Measurements from ENCODE around the gene WSCD2. TPM values are rescaled to one million over a fixed set of nuclear protein-coding genes. Genes with fewer than 3 reads are reported as not detected.
A peak's percentile ranks its signal among the peaks of the same experiment; 100 is the strongest.

The WSCD2 gene
- total and polyA plus RNA-seq, 2 donors (not counting 3 experiments of a cell fraction or from before 2014, with no cell fraction given), result not detected

DNA sequence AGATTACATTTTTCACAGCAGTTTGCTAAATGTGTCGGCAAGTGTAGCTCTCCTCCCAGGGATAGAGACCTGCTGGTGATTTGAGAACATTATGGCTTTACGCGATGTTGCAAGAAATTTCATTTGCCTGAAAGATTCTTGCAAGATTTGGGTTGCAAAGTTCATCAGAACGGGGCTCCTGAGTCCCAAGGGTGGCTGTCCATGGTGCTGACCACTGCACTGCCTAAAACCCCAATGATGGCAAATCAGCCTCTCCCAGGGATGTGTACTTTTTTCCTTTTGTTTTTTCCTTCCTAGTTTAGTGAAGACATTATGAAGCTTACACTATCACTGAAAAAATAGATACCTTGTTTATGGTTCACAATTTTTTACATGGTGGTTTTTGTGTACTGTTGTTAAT is 85.4 kb downstream of the WSCD2 start:
- intact Hi-C loops (cut with micrococcal nuclease) (no loop called here), dilution Hi-C loops (cut with MboI; ENCODE audit: extremely low pct_ligation_motif_present, low sequenced_read_pairs) (no loop called here)
- Histone ChIP-seq H3K27me3 (ENCODE audit: control insufficient read depth in 2 of 2, insufficient read depth in 2 of 2, low read length in 2 of 2) (no peaks in the 10 kb centered on the region), H3K9me1 (replicated peaks; ENCODE audit: control insufficient read depth, extremely low read depth, insufficient read depth, low read length) (no peaks in the 10 kb centered on the region), H3K4me3 (replicated peaks in 1 of 3; ENCODE audit: insufficient read depth in 1 of 3, low read depth in 1 of 3, low read length in 3 of 3) (no peak overlapping the region), H3K4me2 (ENCODE audit: insufficient read depth, low read length) (no peak overlapping the region), H3K4me1 (ENCODE audit: control insufficient read depth, extremely low read depth, insufficient read depth, low read length) (no peaks in the 10 kb centered on the region), H3K36me3 (ENCODE audit: control insufficient read depth in 2 of 2, extremely low read depth in 1 of 2, insufficient read depth in 2 of 2, low read length in 2 of 2) (no peaks in the 10 kb centered on the region), H3K9ac (replicated peaks; ENCODE audit: extremely low read depth, insufficient read depth, low read length) (no peak overlapping the region), H4K20me1 (replicated peaks; ENCODE audit: control insufficient read depth, extremely low read depth, insufficient read depth, low read length) (no peaks in the 10 kb centered on the region), H3K27ac (ENCODE audit: insufficient read depth, low read depth, low read length) (no peak overlapping the region), H2AFZ (ENCODE audit: low read depth, low read length) (no peak overlapping the region), H3K9me3 (replicated peaks; ENCODE audit: control insufficient read depth, insufficient read depth, low read length) (no peaks in the 10 kb centered on the region), H3K79me2 (ENCODE audit: control insufficient read depth, insufficient read depth, low read length) (no peaks in the 10 kb centered on the region)
- POLR2A ChIA-PET, result no interaction called here
- no peak for TF ChIP-seq POLR2AphosphoS5 (IDR thresholded peaks at IDR 0.05; ENCODE audit: insufficient read depth, low read depth, low read length)
- TF ChIP-seq GATA2 (IDR thresholded peaks at IDR 0.05; ENCODE audit: insufficient read depth, insufficient read length, low read depth, low read length), result no peak
- no peak for TF ChIP-seq MYC (IDR thresholded peaks at IDR 0.05; ENCODE audit: low read depth, low read length)
- TF ChIP-seq FOS (IDR thresholded peaks at IDR 0.05; ENCODE audit: borderline replicate concordance, insufficient read depth, low read length), result no peak
- no peak for TF ChIP-seq POLR2A (IDR thresholded peaks at IDR 0.05; ENCODE audit: low read depth, low read length)
- TF ChIP-seq, protein P1, sequence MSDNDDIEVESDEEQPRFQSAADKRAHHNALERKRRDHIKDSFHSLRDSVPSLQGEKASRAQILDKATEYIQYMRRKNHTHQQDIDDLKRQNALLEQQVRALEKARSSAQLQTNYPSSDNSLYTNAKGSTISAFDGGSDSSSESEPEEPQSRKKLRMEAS (IDR thresholded peaks at IDR 0.05; ENCODE audit: insufficient read depth, insufficient read length), result no peak
- TF ChIP-seq JUN (IDR thresholded peaks at IDR 0.05; ENCODE audit: borderline replicate concordance, insufficient read depth, insufficient read length, low read depth), result no peak
- no peak for TF ChIP-seq EZH2 (IDR thresholded peaks at IDR 0.05; ENCODE audit: borderline replicate concordance, low read depth, low read length, severe bottlenecking)
- TF ChIP-seq, protein P2, sequence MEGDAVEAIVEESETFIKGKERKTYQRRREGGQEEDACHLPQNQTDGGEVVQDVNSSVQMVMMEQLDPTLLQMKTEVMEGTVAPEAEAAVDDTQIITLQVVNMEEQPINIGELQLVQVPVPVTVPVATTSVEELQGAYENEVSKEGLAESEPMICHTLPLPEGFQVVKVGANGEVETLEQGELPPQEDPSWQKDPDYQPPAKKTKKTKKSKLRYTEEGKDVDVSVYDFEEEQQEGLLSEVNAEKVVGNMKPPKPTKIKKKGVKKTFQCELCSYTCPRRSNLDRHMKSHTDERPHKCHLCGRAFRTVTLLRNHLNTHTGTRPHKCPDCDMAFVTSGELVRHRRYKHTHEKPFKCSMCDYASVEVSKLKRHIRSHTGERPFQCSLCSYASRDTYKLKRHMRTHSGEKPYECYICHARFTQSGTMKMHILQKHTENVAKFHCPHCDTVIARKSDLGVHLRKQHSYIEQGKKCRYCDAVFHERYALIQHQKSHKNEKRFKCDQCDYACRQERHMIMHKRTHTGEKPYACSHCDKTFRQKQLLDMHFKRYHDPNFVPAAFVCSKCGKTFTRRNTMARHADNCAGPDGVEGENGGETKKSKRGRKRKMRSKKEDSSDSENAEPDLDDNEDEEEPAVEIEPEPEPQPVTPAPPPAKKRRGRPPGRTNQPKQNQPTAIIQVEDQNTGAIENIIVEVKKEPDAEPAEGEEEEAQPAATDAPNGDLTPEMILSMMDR (IDR thresholded peaks at IDR 0.05; ENCODE audit: extremely low read depth in 1 of 2, insufficient read depth in 1 of 2, low read depth in 1 of 2, low read length in 2 of 2), result no peak
- CTCF ChIA-PET, result no interaction called here
- no TSS peak for BruUV-seq (replicated peaks)
- FAIRE-seq, result no peak
- peak; percentile 9 for DNase-seq (ENCODE audit: low read depth, low spot score)
